Osteocyte (in vitro differentiated cells): ENCODE measurements around the gene RCE1. TPM values are rescaled to one million over a fixed set of nuclear protein-coding genes. Genes with fewer than 3 reads are reported as not detected.

Experiments used
- DNase-seq: peaks from one replicate; pipeline ENCODE4 v3.0.0; 2021; ENCODE audit warnings: mixed read lengths; ENCODE audit not compliant: unreplicated experiment; ENCODE audit errors: extremely low spot score
- H3K27ac Mint-ChIP-seq: one replicate; pipeline ENCODE4 v1.8.0; 2021; ENCODE audit warnings: mild to moderate bottlenecking, mixed read lengths; ENCODE audit not compliant: unreplicated experiment
- H3K27me3 Mint-ChIP-seq: one replicate; pipeline ENCODE4 v1.8.0; 2021; ENCODE audit warnings: mixed read lengths; ENCODE audit not compliant: unreplicated experiment
- H3K36me3 Mint-ChIP-seq: one replicate; pipeline ENCODE4 v1.8.0; 2021; ENCODE audit warnings: mixed read lengths; ENCODE audit not compliant: unreplicated experiment
- H3K4me1 Mint-ChIP-seq: one replicate; pipeline ENCODE4 v1.8.0; 2021; ENCODE audit warnings: mixed read lengths; ENCODE audit not compliant: unreplicated experiment
- H3K4me3 Mint-ChIP-seq: one replicate; pipeline ENCODE4 v1.8.0; 2021; ENCODE audit warnings: mild to moderate bottlenecking, moderate library complexity, mixed read lengths; ENCODE audit not compliant: unreplicated experiment
- H3K9me3 Mint-ChIP-seq: one replicate; pipeline ENCODE4 v1.8.0; 2021; ENCODE audit warnings: mixed read lengths; ENCODE audit not compliant: unreplicated experiment
- CTCF ChIP-seq: fragments of 200-600 bp; sonication (generic); IDR thresholded peaks from 2 replicates; pipeline ENCODE4 v1.5.0; 2021; ENCODE audit warnings: antibody characterized with exemption, mild to moderate bottlenecking, moderate library complexity
- total RNA-seq: library from RNA; stranded (reverse); gene quantifications from 2 replicates; pipeline ENCODE4 v1.2.1, GENCODE V29; 2021

Gene RCE1
- total RNA-seq, 1 donor from 2014 or later = 20.3 TPM

GRCh38 chr11:66840317-66841091 lies 2.7 kb upstream of the RCE1 start:
- H3K27ac Mint-ChIP-seq = peak overlapping the region; percentile 12
- TF ChIP-seq CTCF = no peak
- H3K9me3 Mint-ChIP-seq = no peaks in the 10 kb centered on the region
- H3K36me3 Mint-ChIP-seq = peaks cover 11% of the 10 kb centered on the region
- H3K27me3 Mint-ChIP-seq = no peaks in the 10 kb centered on the region
- no peak overlapping the region for H3K4me3 Mint-ChIP-seq
- DNase-seq = no peak
- H3K4me1 Mint-ChIP-seq = peaks cover 39% of the 10 kb centered on the region

GRCh38 chr11:66841861-66842260 lies 1.4 kb upstream of the RCE1 start:
- DNase-seq = no peak
- no peak for TF ChIP-seq CTCF
- H3K4me3 Mint-ChIP-seq = peak overlapping the region; percentile 92
- H3K4me1 Mint-ChIP-seq = peaks cover 32% of the 10 kb centered on the region
- peaks cover 13% of the 10 kb centered on the region for H3K36me3 Mint-ChIP-seq
- H3K27me3 Mint-ChIP-seq = no peaks in the 10 kb centered on the region
- H3K27ac Mint-ChIP-seq = peak overlapping the region; percentile 94
- H3K9me3 Mint-ChIP-seq = no peaks in the 10 kb centered on the region

GRCh38 chr11:66842501-66842895 lies 743 bp upstream of the RCE1 start:
- Mint-ChIP-seq H3K4me3 (peak overlapping the region; percentile 92), H3K4me1 (peaks cover 32% of the 10 kb centered on the region), H3K27ac (peak overlapping the region; percentile 94)

GRCh38 chr11:66843776-66844495 lies 695 bp downstream of the RCE1 start:
- DNase-seq = no peak
- Mint-ChIP-seq H3K27ac (peak overlapping the region; percentile 91), H3K9me3 (no peaks in the 10 kb centered on the region), H3K4me1 (peaks cover 32% of the 10 kb centered on the region), H3K36me3 (peaks cover 13% of the 10 kb centered on the region), H3K4me3 (peak overlapping the region; percentile 93), H3K27me3 (no peaks in the 10 kb centered on the region)
- TF ChIP-seq CTCF = no peak

More at GRCh38 chr11:66842501-66842895, 743 bp upstream of the RCE1 start:
- DNase-seq = no peak
- Mint-ChIP-seq H3K9me3 (no peaks in the 10 kb centered on the region), H3K36me3 (peaks cover 13% of the 10 kb centered on the region), H3K27me3 (no peaks in the 10 kb centered on the region)
- TF ChIP-seq CTCF = no peak

- Mint-ChIP-seq H3K27me3 (no peaks in the 10 kb centered on the region), H3K4me1 (peaks cover 32% of the 10 kb centered on the region), H3K4me3 (peak overlapping the region; percentile 93), H3K36me3 (peaks cover 10% of the 10 kb centered on the region), H3K9me3 (no peaks in the 10 kb centered on the region), H3K27ac (peak overlapping the region; percentile 91)
- DNase-seq = no peak
- TF ChIP-seq CTCF = no peak
These were observed 1.4 kb downstream of the RCE1 start for GRCh38 chr11:66844496-66845142.
